Measurements from ENCODE around the gene IL18R1. TPM values are rescaled to one million over a fixed set of nuclear protein-coding genes. Genes with fewer than 3 reads are reported as not detected.

Gene IL18R1
- total RNA-seq, 3 donors from 2014 or later = 3.9 to 6.1 (median 5.2) TPM

DNA sequence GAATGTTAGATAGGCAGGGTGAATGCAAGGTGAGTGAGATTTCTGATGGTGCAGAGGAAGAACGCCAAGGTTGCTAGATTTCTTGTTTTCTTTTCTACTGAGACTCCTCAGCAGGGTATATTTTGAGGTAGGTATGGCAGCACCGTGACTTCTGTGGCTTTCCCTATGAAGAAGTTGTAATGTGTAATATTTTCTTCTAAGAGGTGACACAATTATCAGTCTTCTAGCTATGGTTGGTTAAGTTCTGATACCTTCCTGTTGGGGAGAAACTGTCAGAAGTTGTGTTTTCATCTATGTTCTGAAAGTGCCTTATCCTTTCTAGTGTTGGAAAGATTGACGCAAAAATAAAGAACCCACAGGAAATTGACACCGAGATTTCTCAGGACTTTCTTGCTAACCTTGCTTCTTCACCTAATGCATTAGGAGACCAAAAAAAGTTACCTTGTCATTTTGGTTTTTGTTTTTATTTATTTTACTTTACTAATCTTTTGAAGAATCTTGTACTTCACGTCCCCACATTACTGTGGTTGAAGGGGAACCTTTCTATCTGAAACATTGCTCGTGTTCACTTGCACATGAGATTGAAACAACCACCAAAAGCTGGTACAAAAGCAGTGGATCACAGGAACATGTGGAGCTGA lies 11.9 kb downstream of the IL18R1 start:
- TF ChIP-seq CTCF (IDR thresholded peaks at IDR 0.05) = no peak
- peak; percentile 72 for ATAC-seq

GRCh38 chr2:102368461-102369109 lies 13.0 kb downstream of the IL18R1 start:
- no peaks in the 10 kb centered on the region for H3K4me1 ChIP-seq (ENCODE audit: low read depth)
- no peak overlapping the region for H3K4me3 ChIP-seq
- peaks cover 10% of the 10 kb centered on the region for H3K9me3 ChIP-seq
- ATAC-seq = peak; percentile 45
- DNase-seq = no peak
- TF ChIP-seq CTCF (IDR thresholded peaks at IDR 0.05) = no peak
- no peaks in the 10 kb centered on the region for H3K36me3 ChIP-seq (ENCODE audit: low read depth)
- intact Hi-C loops (cut with DNase I, micrococcal nuclease) = no loop called here

More for the DNA sequence above, 11.9 kb downstream of the IL18R1 start:
- intact Hi-C loops (cut with DNase I, micrococcal nuclease) = no loop called here
- no peak for DNase-seq
- Histone ChIP-seq H3K36me3 (ENCODE audit: low read depth) (no peaks in the 10 kb centered on the region), H3K9me3 (peaks cover 10% of the 10 kb centered on the region), H3K4me3 (no peak overlapping the region), H3K4me1 (ENCODE audit: low read depth) (no peaks in the 10 kb centered on the region)

DNA sequence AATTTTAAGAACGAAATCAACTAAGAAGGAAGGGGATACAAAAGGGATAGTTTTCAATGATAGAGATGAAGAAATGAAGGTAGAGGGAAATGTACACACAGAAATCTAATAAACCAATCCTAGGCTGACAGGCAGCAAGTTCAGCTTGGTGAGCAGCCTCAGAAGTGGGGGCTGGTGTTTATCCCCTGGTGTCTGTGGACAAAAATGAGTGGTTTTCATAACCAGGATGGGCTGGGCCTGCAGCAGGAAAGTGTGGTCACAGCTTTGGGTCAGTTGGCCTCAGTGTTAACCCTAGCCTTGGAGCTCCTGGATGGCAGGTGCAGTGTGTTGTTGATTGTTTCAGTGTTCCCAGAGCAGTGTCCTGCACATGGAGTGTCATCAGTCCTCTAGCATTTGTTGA lies 14.3 kb downstream of the IL18R1 start:
- peaks cover 10% of the 10 kb centered on the region for H3K9me3 ChIP-seq
- TF ChIP-seq CTCF (IDR thresholded peaks at IDR 0.05) = no peak
- H3K36me3 ChIP-seq (ENCODE audit: low read depth) = no peaks in the 10 kb centered on the region
- ATAC-seq (no peak), DNase-seq (no peak)
- H3K4me3 ChIP-seq = no peak overlapping the region
- intact Hi-C loops (cut with DNase I, micrococcal nuclease) = no loop called here
- no peaks in the 10 kb centered on the region for H3K4me1 ChIP-seq (ENCODE audit: low read depth)

DNA sequence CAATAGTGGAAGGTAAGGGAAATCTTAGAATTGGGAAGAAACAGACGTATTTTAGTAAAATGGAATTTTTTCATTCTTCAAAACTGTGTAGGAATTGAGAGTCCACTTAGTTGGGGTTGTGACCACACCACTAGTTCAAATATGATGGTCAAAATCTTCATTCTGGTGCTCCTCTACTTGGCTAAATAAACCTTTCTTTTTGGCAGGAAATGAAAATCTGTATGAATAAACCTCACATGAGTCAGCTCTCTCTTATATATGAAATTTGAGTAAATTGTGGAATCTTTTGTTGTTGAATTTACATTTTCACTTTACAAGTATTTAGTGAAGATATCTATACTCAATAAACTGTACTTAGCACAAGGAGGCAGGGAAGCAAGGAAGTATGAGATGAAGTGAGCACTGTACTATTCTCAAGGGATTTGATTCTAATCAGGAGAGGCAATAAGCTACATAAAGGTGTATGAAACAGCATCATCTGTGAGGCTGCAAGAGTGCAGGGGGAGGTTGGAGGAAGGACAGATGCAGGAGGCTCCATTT lies 20.5 kb downstream of the IL18R1 start:
- no peak for TF ChIP-seq CTCF (IDR thresholded peaks at IDR 0.05)
- H3K9me3 ChIP-seq = no peaks in the 10 kb centered on the region
- no peak overlapping the region for H3K4me3 ChIP-seq
- DNase-seq (no peak), ATAC-seq (no peak)
- H3K36me3 ChIP-seq (ENCODE audit: low read depth) = no peaks in the 10 kb centered on the region
- intact Hi-C loops (cut with DNase I, micrococcal nuclease) = no loop called here
- no peaks in the 10 kb centered on the region for H3K4me1 ChIP-seq (ENCODE audit: low read depth)

DNA sequence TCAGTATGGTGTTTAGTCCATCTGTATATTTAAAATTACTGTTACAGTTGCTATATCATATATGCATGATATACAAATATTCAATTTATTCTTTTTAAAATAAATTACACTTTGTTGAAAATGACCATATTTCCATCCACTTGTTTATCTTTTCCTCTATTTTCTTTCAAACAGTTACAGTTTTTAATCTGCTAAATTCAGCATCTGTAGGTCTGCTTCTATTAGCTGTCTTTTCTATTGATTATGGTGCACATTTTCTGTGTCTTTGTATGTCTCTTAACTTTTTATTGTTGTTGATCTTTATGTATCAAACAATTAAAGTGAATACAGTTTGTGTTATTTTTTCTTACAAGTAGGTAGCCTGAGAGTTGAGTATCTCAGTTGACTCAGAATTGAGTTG lies 28.1 kb downstream of the IL18R1 start:
- no peak for DNase-seq
- no peaks in the 10 kb centered on the region for H3K9me3 ChIP-seq
- H3K36me3 ChIP-seq (ENCODE audit: low read depth) = no peaks in the 10 kb centered on the region
- H3K4me1 ChIP-seq (ENCODE audit: low read depth) = no peaks in the 10 kb centered on the region
- no peak for TF ChIP-seq CTCF (IDR thresholded peaks at IDR 0.05)
- ATAC-seq = no peak
- intact Hi-C loops (cut with DNase I, micrococcal nuclease) = no loop called here
- H3K4me3 ChIP-seq = no peak overlapping the region
